ENCODE results near the gene SEMA4D. TPM values are rescaled to one million over a fixed set of nuclear protein-coding genes. Genes with fewer than 3 reads are reported as not detected.

The SEMA4D gene
- total RNA-seq, 1 donor from 2014 or later: 49.9 TPM

- ATAC-seq (no peak), DNase-seq (no peak)
- intact Hi-C loops (cut with DNase I): no loop called here
- Histone ChIP-seq H3K4me3 (no peak overlapping the region), H3K4me1 (peaks cover 5% of the 10 kb centered on the region), H3K36me3 (no peaks in the 10 kb centered on the region), H3K27me3 (ENCODE audit: low read depth) (no peaks in the 10 kb centered on the region), H3K27ac (no peak overlapping the region), H3K9me3 (no peaks in the 10 kb centered on the region)
- TF ChIP-seq CTCF (IDR thresholded peaks at IDR 0.05): no peak
Measured at GRCh38 chr9:89513837-89514236, 15.9 kb upstream of the SEMA4D start.

- no peak for TF ChIP-seq CTCF (IDR thresholded peaks at IDR 0.05)
- Histone ChIP-seq H3K4me1 (no peaks in the 10 kb centered on the region), H3K36me3 (no peaks in the 10 kb centered on the region), H3K4me3 (no peak overlapping the region), H3K9me3 (no peaks in the 10 kb centered on the region), H3K27ac (no peak overlapping the region), H3K27me3 (ENCODE audit: low read depth) (no peaks in the 10 kb centered on the region)
- no peak for DNase-seq
- ATAC-seq: no peak
- intact Hi-C loops (cut with DNase I): no loop called here
Measured at GRCh38 chr9:89512382-89512781, 14.5 kb upstream of the SEMA4D start.

- ATAC-seq (no peak), DNase-seq (no peak)
- Histone ChIP-seq H3K36me3 (no peaks in the 10 kb centered on the region), H3K4me3 (no peak overlapping the region), H3K4me1 (no peaks in the 10 kb centered on the region), H3K27me3 (ENCODE audit: low read depth) (no peaks in the 10 kb centered on the region), H3K9me3 (no peaks in the 10 kb centered on the region), H3K27ac (no peak overlapping the region)
- no peak for TF ChIP-seq CTCF (IDR thresholded peaks at IDR 0.05)
- intact Hi-C loops (cut with DNase I): no loop called here
Measured at GRCh38 chr9:89508951-89509615, 11.2 kb upstream of the SEMA4D start.

GRCh38 chr9:89505911-89506310 lies 8.0 kb upstream of the SEMA4D start:
- Histone ChIP-seq H3K9me3 (no peaks in the 10 kb centered on the region), H3K4me1 (no peaks in the 10 kb centered on the region), H3K4me3 (no peak overlapping the region), H3K36me3 (no peaks in the 10 kb centered on the region), H3K27ac (no peak overlapping the region), H3K27me3 (ENCODE audit: low read depth) (no peaks in the 10 kb centered on the region)
- intact Hi-C loops (cut with DNase I): no loop called here
- DNase-seq: no peak
- no peak for TF ChIP-seq CTCF (IDR thresholded peaks at IDR 0.05)
- peak; percentile 59 to 81 for ATAC-seq

GRCh38 chr9:89505048-89505447 lies 7.1 kb upstream of the SEMA4D start:
- no peaks in the 10 kb centered on the region for H3K9me3 ChIP-seq
- H3K4me1 ChIP-seq: no peaks in the 10 kb centered on the region
- no peak overlapping the region for H3K27ac ChIP-seq
- TF ChIP-seq CTCF (IDR thresholded peaks at IDR 0.05): no peak
- intact Hi-C loops (cut with DNase I): no loop called here
- ATAC-seq (no peak), DNase-seq (no peak)
- H3K4me3 ChIP-seq: no peak overlapping the region
- no peaks in the 10 kb centered on the region for H3K27me3 ChIP-seq (ENCODE audit: low read depth)
- no peaks in the 10 kb centered on the region for H3K36me3 ChIP-seq
